HG03575 (cell line): ENCODE data around the gene ULK1.

Experiments
- ATAC-seq: cut with Tn5 transposase; IDR thresholded peaks from one replicate; pipeline ENCODE4 v1.9.1; 2021; ENCODE audit not compliant: unreplicated experiment, insufficient number of reproducible peaks, low FRiP score; ENCODE audit errors: extremely low read depth

ULK1 gene

GRCh38 chr12:131894313-131894860 is at the start of gene ULK1:
Gene ULK1 (plus strand): TSS chr12:131894622. CDS start chr12:131895002, 380 bp downstream.
- no peak for ATAC-seq

- ATAC-seq = no peak
Measured at GRCh38 chr12:131844656-131845055, 49.8 kb upstream of the ULK1 start.

- ATAC-seq = no peak
Measured at GRCh38 chr12:131845121-131845520, 49.3 kb upstream of the ULK1 start.

- ATAC-seq = no peak
Measured at GRCh38 chr12:131847456-131847855, 47.0 kb upstream of the ULK1 start.

GRCh38 chr12:131848753-131849152 is 45.7 kb upstream of the ULK1 start:
- ATAC-seq = no peak

- no peak for ATAC-seq
Measured at GRCh38 chr12:131849700-131850553, 44.5 kb upstream of the ULK1 start.

GRCh38 chr12:131850856-131851559 is 43.4 kb upstream of the ULK1 start:
- no peak for ATAC-seq

- no peak for ATAC-seq
Measured at GRCh38 chr12:131851741-131852550, 42.5 kb upstream of the ULK1 start.

GRCh38 chr12:131852551-131853299 is 41.7 kb upstream of the ULK1 start:
- ATAC-seq = no peak

- no peak for ATAC-seq
Measured at GRCh38 chr12:131853832-131854797, 40.3 kb upstream of the ULK1 start.

- ATAC-seq = no peak
Measured at GRCh38 chr12:131854861-131855476, 39.5 kb upstream of the ULK1 start.

- no peak for ATAC-seq
Measured at GRCh38 chr12:131855521-131856142, 38.8 kb upstream of the ULK1 start.

- ATAC-seq = no peak
Measured at GRCh38 chr12:131856366-131857097, 37.9 kb upstream of the ULK1 start.

GRCh38 chr12:131857908-131858850 is 36.2 kb upstream of the ULK1 start:
- ATAC-seq = no peak
